Hematopoietic multipotent progenitor cell (in vitro differentiated cells): Measurements from ENCODE around the gene ZNF664. TPM values are rescaled to one million over a fixed set of nuclear protein-coding genes. Genes with fewer than 3 reads are reported as not detected.
"Not testable (repeated sequence)": the region's sequence is repeated elsewhere in the genome, so short reads cannot be mapped to it uniquely, and the experiment has no call there.

Source experiments
- DNase-seq, 3 donors: peaks; one replicate each; pipeline ENCODE4 v3.0.0-alpha.2; 2011 to 2015; ENCODE audit warnings: low read depth in 2 of 3, low spot score in 2 of 3
- total RNA-seq: library from RNA; depleted of rRNA; stranded (reverse); fragments of >200 nt; gene quantifications from one replicate; pipeline ENCODE4 v1.2.3, GENCODE V29; 2012

The ZNF664 gene
- total RNA-seq, 1 donor = 27.5 TPM

GRCh38 chr12:123941000-123941399 is 32.0 kb upstream of the ZNF664 start:
- DNase-seq = no peak

DNA sequence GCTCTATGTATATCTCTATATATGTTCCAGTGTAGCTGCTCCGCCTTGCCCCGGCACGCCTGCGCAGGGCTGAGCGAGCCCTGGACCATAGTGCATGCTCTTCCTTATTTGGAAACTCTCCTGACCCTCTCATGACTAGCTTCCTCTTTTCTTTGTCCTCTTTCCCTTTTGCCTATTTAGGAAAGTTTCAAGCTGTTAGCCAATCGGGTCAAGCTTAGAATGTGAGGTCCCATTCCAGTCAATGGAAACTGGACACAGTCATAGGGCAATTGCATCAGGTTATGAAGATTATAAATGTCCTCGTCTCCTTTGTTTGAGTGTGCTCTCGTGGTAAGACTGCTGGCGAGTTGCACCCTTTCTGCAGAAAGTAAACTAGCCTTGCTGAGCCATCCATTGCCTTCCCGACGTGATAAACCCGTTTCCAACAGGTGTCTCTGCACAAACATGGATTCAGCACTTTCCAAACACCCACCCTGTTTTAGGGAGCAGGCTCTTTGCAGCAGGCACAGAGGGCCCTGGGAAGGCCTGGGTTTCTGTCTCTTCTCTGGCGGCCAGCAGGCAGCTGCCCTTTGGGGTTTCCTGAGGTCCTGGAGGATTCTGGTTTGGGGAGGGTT is 31.3 kb upstream of the ZNF664 start:
- no peak for DNase-seq

DNA sequence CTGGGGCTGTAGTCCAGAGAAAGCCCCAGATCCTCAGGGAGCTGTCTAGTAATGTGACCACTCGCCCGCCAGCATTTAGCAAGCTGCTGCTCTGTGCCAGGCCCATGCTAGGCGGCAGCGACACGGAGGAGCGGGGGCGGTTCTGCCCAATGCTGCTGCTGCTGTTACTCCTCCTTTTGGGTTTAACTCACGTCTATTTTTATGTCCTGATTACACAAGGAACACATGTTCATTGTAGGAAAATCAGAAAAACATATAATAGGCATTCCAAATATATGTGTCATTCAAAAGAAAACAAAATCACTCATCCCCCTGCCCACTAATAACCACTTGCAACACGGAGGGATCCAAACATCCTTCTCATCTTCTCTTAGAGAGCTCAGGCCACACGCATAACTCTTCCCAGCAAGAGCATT is 30.8 kb upstream of the ZNF664 start:
- no peak for DNase-seq

DNA sequence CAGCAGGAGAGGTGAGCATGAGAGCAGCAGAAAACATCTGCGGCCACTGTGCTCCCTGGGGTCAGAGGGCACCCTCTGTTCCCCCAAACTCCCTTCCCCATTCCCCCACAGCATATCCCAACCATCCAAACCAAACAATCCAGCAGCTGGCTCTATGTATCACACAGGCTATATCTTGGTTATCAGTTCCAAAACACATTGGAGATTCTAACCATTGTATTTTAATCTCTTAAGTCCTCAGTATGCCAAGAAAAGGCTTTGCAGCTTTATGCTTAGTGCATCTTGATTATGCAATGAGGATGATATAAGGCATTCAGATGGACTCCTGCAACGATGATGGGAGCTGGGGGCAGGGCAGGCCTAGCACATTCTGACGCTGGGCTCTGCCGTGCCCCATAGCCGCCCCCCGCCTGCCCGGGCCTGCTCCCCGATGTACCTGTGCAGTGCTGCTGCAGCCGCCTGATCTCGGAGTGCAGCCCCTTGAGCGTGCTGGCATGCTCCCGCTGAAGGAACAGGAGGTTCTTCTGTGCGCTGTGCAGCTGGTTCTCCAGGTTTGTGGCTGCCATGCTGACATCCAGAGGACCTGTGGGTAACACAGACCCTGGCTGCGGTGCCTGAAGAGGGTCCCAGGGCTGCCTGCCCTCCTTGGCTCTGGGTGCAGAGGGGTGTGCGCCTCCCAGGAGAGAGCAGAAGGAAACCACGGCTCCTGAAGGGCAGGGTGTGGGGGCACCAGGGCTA is 29.9 kb upstream of the ZNF664 start:
- DNase-seq = no peak

DNA sequence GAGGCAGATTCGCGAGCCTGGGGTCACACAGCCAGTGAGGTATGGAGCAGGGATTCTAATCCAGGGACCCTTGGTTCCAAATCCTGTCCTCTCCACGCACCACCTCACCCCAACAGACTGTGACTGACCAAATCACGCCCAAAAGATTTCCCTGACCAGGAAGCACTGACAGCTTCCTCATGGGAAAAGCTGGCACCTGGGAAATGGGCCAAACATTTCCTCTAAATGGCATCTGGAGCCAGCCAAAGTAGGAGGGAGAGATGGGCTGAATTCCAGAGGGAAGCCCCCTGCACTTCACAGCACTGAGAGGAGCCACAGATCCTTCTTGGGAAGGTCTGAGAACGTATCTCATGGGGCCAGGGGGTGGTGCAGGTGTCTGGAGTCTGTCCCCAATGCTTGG is 29.2 kb upstream of the ZNF664 start:
- DNase-seq = no peak

DNA sequence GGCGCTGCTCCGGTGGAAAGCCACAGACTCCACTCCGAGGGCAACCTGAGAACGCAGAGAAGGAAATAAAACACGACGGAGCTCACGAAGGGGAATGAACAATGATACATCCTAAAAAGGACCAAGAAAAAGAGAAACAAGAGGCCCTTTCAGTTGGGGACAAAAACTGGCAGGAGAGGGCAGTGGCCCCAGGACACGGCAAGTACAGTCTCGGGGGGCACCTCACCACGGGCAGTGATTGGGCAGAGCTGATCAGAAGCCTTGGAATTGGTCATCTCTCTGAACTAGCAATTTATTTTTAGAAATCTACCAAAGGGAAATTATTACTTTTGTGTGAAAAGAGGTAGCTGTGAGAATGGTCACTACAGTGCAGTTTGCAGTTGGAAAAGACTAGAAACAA is 28.3 kb upstream of the ZNF664 start:
- no peak for DNase-seq

GRCh38 chr12:123945287-123946151 is 27.5 kb upstream of the ZNF664 start:
- DNase-seq = no peak

GRCh38 chr12:123946152-123946515 is 26.9 kb upstream of the ZNF664 start:
- no peak for DNase-seq

- not testable (repeated sequence) for DNase-seq
These were observed 26.2 kb upstream of the ZNF664 start for GRCh38 chr12:123946516-123947505.

DNA sequence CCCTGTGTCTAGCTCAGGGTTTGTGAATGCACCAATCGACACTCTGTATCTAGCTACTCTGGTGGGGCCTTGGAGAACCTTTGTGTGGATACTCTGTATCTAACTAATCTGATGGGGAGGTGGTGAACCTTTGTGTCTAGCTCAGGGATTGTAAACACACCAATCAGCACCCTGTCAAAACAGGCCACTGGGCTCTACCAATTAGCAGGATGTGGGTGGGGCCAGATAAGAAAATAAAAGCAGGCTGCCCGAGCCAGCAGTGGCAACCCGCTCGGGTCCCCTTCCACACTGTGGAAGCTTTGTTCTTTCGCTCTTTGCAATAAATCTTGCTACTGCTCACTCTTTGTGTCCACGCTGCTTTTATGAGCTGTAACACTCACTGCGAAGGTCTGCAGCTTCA is 25.5 kb upstream of the ZNF664 start:
- not testable (repeated sequence) for DNase-seq

GRCh38 chr12:123948401-123948795 is 24.6 kb upstream of the ZNF664 start:
- DNase-seq = no peak

- no peak for DNase-seq
These were observed 23.9 kb upstream of the ZNF664 start for GRCh38 chr12:123948796-123949769.

- no peak for DNase-seq
These were observed 23.2 kb upstream of the ZNF664 start for GRCh38 chr12:123949770-123950165.

DNA sequence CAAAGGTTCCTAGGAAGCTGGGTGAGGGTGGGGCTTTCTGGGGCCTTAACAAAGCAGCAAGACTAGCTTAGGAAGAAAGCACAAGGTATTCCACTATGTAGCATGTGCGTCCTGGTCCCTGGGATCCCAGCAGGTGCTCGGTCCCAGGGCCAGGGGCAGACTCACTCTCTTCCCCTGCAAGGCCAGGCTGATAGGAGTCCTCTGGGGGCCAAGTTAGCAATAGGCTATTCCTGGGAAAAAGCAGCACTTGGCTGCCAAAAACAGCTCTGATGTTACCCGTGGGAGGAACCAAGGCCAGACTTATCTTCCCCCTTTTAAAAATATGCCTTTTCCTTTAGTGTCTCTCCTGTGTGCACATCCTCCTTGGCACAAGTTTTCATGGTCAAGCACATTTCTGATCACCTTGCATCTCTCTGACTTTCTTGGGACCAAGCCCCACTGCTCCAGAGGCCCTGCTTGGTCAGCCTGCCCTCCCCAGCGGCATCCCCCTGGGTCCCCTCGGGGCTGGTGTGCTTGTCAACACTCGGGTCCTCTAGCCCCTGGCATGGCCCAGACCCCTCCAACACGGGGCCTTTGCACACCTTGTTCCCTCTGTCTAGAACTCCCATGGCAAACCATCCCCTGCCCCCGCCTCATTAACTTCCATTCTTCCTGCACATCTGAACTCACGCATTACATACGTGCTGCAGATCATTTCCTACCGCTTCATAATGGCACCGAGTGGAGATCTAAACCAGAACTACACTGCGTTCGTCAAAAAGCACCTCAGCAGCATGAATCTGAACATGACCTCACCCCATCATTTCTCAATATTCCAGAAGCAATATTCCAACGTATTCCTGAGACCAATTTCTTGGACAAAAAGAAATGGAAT is 22.3 kb upstream of the ZNF664 start:
- DNase-seq = no peak

GRCh38 chr12:123951467-123951866 is 21.5 kb upstream of the ZNF664 start:
- DNase-seq = no peak

GRCh38 chr12:123952037-123952436 is 21.0 kb upstream of the ZNF664 start:
- no peak for DNase-seq

- DNase-seq = no peak
These were observed 18.2 kb upstream of the ZNF664 start for GRCh38 chr12:123954647-123955350.

GRCh38 chr12:123956249-123956648 is 16.8 kb upstream of the ZNF664 start:
- DNase-seq = no peak
